HTERT RPE-1 (cell line): ENCODE data around the gene PSD4.

ENCODE experiments used
- in situ Hi-C: fragments of 300-500 bp; cut with MboI; formaldehyde crosslinking; loops from 4 replicates; pipeline ENCODE4 v1.14.3; 2020; ENCODE audit warnings: low sequenced_read_pairs

PSD4 gene

GRCh38 chr2:113183264-113183663, 9.5 kb downstream of the PSD4 start:
- in situ Hi-C loops, result no loop called here

GRCh38 chr2:113183703-113184102, 9.9 kb downstream of the PSD4 start:
- in situ Hi-C loops, result no loop called here

GRCh38 chr2:113184531-113185230, 10.9 kb downstream of the PSD4 start:
- in situ Hi-C loops, result no loop called here

GRCh38 chr2:113185664-113186432, 12.1 kb downstream of the PSD4 start:
- in situ Hi-C loops, result no loop called here

GRCh38 chr2:113186433-113186796, 12.6 kb downstream of the PSD4 start:
- in situ Hi-C loops, result no loop called here

- in situ Hi-C loops, result no loop called here
Measured at GRCh38 chr2:113187771-113188170, 14.0 kb downstream of the PSD4 start.

- in situ Hi-C loops, result no loop called here
Measured at GRCh38 chr2:113190871-113191270, 17.1 kb downstream of the PSD4 start.

- in situ Hi-C loops, result no loop called here
Measured at GRCh38 chr2:113192459-113193100, 18.8 kb downstream of the PSD4 start.

- in situ Hi-C loops, result no loop called here
Measured at GRCh38 chr2:113195923-113196501, 22.2 kb downstream of the PSD4 start.

- in situ Hi-C loops, result no loop called here
Measured at GRCh38 chr2:113196839-113197238, 23.1 kb downstream of the PSD4 start.

- in situ Hi-C loops, result no loop called here
Measured at GRCh38 chr2:113197347-113198047, 23.7 kb downstream of the PSD4 start.

GRCh38 chr2:113198048-113198789, 24.4 kb downstream of the PSD4 start:
- in situ Hi-C loops, result no loop called here

- in situ Hi-C loops, result no loop called here
Measured at GRCh38 chr2:113198790-113199612, 25.2 kb downstream of the PSD4 start.

GRCh38 chr2:113200236-113200635, 26.5 kb downstream of the PSD4 start:
- in situ Hi-C loops, result no loop called here

GRCh38 chr2:113200736-113201490, 27.1 kb downstream of the PSD4 start:
- in situ Hi-C loops, result no loop called here

- in situ Hi-C loops, result no loop called here
Measured at GRCh38 chr2:113201496-113202304, 27.9 kb downstream of the PSD4 start.

GRCh38 chr2:113202305-113203216, 28.8 kb downstream of the PSD4 start:
- in situ Hi-C loops, result no loop called here
